ENCODE results near the gene FBXL19. TPM values are rescaled to one million over a fixed set of nuclear protein-coding genes. Genes with fewer than 3 reads are reported as not detected.

The FBXL19 gene
- total and polyA plus RNA-seq, 2 of the 13 experiments (the other 11 are each of a cell fraction or from before 2014, with no cell fraction given) = 6.0 to 13.7 TPM

GRCh38 chr16:30894540-30895368 lies 28.6 kb upstream of the FBXL19 start (continued):
- TF ChIP-seq TOPORS (CRISPR knock-in tag; IDR thresholded peaks at IDR 0.05) = 0 out of 2 replicates have a peak, but pooled peaks have one; percentile 12
- TF ChIP-seq ZNF546 (CRISPR knock-in tag; conservative IDR thresholded peaks at IDR 0.05) = no peak
- no peak for TF ChIP-seq ZNF558 (CRISPR knock-in tag; IDR thresholded peaks at IDR 0.05; ENCODE audit: borderline replicate concordance)

- BruUV-seq (replicated peaks) = no TSS peak
- Histone ChIP-seq H3K9ac (ENCODE audit: insufficient read depth, low read depth, low read length) (peak overlapping the region; percentile 70), H3K4me3 (replicated peaks in 1 of 3; ENCODE audit: insufficient read depth in 1 of 3, low read depth in 2 of 3, low read length in 3 of 3) (peak overlapping the region; percentile 64 to 84 (median 64); a peak in 5 of 6 replicates), H3K27me3 (ENCODE audit: control insufficient read depth in 1 of 2, insufficient read depth in 2 of 2, low read length in 2 of 2) (no peaks in the 10 kb centered on the region), H4K20me1 (ENCODE audit: insufficient read depth, low read length) (no peaks in the 10 kb centered on the region), H3K36me3 (replicated peaks in 1 of 2; ENCODE audit: control insufficient read depth in 1 of 2, insufficient read depth in 2 of 2, low read length in 2 of 2) (peaks cover 0 to 3% of the 10 kb centered on the region in 2 experiments; a peak in 2 of 5 replicates), H3K4me2 (ENCODE audit: low read depth, low read length) (peak overlapping the region; percentile 88), H3K9me3 (ENCODE audit: low read length) (no peaks in the 10 kb centered on the region), H2AFZ (ENCODE audit: low read length) (peak overlapping the region; percentile 35), H3K79me2 (ENCODE audit: insufficient read depth, low read length) (peaks cover 8% of the 10 kb centered on the region), H3K27ac (ENCODE audit: extremely low read length, insufficient read depth, low read length) (peak overlapping the region; percentile 70), H3K4me1 (ENCODE audit: insufficient read depth, low read length) (peaks cover 74% of the 10 kb centered on the region)
- 82% methylated on average over 29 of the region's 32 CpGs for WGBS (ENCODE audit: low lambda C conversion rate)
- no peak for DNase-seq (ENCODE audit: low spot score)
- FAIRE-seq = no peak
- no peak for ATAC-seq
- intact Hi-C loops (cut with micrococcal nuclease; ENCODE audit: unreplicated experiment) = loop anchor here (2.0 kb wide), 2 partner anchors 21 to 51 kb away; no protein-coding TSS in a partner anchor
- ChIA-PET CTCF (ENCODE audit: low intra/inter-chr PET ratio, low total read pairs) (no interaction called here), POLR2A (interaction anchor here (0.8 to 2.2 kb wide), 9 partner anchors 9 to 197 kb away, joined by 3 to 18 read pairs (median 3); partner anchors contain the start of gene SRCAP)
- in situ Hi-C loops (cut with HindIII; ENCODE audit: extremely low pct_ligation_motif_present, low pct_unique_long_range_greater_than_20kb) = loop anchor here (10.0 kb wide), 1 partner anchor 51 kb away; no protein-coding TSS in a partner anchor
- no peak for TF ChIP-seq SNAPC2 (CRISPR knock-in tag; IDR thresholded peaks at IDR 0.05)
- no peak for TF ChIP-seq ZBED4 (CRISPR knock-in tag; IDR thresholded peaks at IDR 0.05; ENCODE audit: borderline replicate concordance)
- TF ChIP-seq IRF9 (CRISPR knock-in tag; IDR thresholded peaks at IDR 0.05; ENCODE audit: borderline replicate concordance) = peak; percentile 9; the same call in 1 of the 2 replicates
- no peak for TF ChIP-seq ATF5 (CRISPR knock-in tag; IDR thresholded peaks at IDR 0.05; ENCODE audit: low read depth)
- 0 out of 2 replicates have a peak, but pooled peaks have one; percentile 81 for TF ChIP-seq ZNF512B (CRISPR knock-in tag; IDR thresholded peaks at IDR 0.05; ENCODE audit: borderline replicate concordance)
- TF ChIP-seq POLR2AphosphoS2 (IDR thresholded peaks at IDR 0.05; ENCODE audit: low read depth, low read length) = no peak
These were observed 27.6 kb upstream of the FBXL19 start for GRCh38 chr16:30895627-30896260.

All from HepG2 (cell line).